ENCODE data around the gene FCRL5.
"Not testable (repeated sequence)": the region's sequence is repeated elsewhere in the genome, so short reads cannot be mapped to it uniquely, and the experiment has no call there.

The FCRL5 gene

GRCh38 chr1:157551694-157552693 is at the start of gene FCRL5:
Gene FCRL5, minus strand, starts transcription at chr1:157552515. Its CDS starts 153 bp downstream, at chr1:157552362.
- no peak for DNase-seq

DNA sequence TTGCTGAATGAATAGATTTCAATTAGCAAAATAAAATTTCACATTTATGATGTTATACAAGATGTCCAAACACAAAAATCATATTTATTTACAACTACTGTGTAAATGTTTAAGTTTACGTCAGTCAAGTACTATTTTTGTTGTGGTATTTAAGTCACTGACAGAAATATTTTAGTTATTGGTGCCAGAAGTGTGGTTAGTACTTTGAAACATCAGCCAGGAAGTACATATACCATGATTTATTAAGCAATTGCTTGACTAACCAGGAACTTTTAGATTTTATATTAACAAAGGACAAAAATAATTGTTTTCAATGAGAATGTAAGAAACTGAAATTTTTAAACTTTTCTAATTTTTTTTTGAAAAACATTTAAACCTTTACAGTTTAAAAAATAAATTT is 47.9 kb upstream of the FCRL5 start:
- no peak for DNase-seq

DNA sequence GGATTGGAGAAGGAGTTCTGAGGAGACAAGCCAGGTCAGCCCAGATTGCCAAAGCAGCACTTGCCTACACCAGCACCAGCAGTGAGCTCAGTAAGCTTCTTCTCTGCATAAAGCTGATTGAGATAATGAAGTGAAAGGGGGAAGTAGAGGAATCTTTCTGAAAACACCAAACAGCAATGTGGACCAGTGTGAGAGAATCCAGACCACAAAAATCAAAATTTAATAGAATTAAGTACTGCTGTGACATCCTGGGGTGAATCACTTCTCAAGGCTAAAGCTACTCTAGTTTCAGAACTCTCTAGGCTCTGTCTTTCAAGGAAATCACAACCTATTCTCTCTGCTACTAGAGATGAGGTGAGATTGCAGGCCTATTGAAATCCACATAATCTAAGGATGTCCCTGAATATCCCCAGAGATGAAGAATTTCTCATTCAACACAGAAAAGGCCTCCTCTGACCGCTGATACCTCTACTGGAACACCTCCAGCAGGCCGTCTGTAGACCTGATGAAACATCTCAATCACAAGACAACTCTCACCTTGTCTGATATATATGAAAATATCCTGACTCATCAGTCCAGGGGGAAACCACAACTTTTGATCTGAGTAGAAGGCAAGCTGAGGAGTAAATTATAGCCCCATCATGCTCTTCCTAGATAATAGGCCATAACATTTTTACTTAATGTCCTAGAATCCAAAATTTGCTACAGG is 45.8 kb upstream of the FCRL5 start, which contains the start of gene FCRL4:
FCRL4 (minus strand) TSS at position 127 of the 709 bp plus-strand sequence. CDS start 141 bp downstream, outside the sequence.
- no peak for DNase-seq

- DNase-seq: no peak
Measured at GRCh38 chr1:157596384-157596783, 44.1 kb upstream of the FCRL5 start.

DNA sequence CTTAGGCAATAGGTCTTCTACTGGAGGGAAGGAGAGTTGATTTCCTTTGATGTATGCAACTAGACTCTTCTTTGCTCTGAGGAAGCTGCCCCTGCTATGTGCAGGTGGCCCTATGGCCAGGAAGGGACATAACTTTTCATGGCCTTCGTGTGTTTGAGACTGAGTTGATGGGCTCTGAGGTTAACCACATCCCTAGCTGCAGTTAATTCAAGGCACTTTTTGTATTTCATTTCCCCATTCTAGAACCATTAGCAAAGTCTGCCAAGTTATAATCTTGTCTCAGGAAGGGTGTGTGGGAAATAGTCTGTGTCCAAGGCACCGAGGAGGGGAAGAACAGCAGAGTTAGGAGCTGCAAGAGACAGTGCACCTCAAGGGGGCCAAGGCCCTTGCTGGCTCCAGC is 43.0 kb upstream of the FCRL5 start:
- DNase-seq: no peak

- no peak for DNase-seq
Measured at GRCh38 chr1:157585984-157586383, 33.7 kb upstream of the FCRL5 start.

GRCh38 chr1:157584503-157584902 is 32.2 kb upstream of the FCRL5 start:
- DNase-seq: no peak

DNA sequence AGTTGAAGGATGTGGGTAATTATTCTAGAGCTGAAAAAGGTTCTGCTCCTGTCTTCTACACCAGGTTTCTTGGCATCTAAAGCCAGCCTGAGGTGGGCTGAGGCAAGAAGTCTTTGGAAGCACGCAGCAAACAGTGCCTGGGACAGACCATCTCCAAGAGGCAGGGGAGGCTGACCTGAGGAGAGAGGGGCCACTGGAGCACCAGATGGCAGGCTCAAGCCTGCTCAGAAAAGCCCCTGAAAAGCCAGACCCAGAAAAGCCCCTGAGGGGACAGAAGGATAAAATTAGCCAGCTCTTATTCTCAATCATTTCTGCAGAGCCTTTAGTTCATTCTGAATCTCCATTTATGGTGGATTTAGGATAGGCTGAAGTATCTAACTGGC is 28.5 kb upstream of the FCRL5 start:
- no peak for DNase-seq

DNA sequence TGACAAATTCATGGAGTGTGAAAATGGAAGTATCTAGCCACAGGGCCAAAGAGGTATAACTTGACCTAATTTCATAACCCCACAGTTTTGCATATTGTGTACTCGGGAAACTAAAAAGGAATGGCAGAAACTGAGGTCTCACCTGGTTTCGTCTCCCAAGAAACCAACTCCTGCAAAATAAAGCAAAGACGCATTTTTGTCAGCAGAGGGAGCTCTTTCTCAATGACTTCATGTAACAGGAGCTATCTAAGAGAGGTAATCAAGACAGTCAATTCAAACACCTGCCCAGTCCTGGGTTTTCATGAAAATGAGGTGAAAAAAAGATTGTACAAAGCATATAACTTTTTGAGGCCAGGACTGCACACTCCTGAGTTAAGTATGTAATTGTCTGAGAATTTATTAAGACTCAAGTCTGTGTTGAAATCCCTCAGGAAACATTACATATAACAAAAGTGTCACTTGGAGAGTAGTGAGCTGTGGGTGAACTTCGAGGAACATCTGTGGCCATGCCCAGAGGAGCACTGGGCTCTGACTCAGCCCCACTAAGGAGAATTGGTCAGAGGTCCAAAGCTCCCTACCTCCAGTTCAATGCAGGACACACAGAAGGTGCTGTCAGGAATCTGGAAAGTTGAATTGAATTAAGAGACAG is 28.0 kb upstream of the FCRL5 start:
- peak; percentile 5 for DNase-seq

DNA sequence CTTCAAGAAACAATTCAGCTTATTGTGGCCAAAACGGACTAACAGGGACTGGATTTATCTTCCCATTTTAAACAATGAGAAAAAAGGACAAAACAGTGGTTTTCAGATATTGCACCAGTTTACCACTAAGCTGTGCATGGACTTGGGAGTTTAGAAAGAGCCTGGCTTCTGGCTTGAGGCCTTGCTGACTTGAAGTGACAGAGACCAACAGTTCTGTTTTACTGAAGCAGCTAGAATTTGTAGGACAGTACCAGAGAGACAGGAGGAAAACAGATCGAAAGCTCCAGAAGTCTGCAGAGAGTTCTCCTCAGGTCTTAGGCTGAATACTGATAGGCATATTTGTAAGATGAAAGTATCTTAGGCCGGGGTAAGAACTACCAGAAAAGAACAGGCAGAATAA is 25.1 kb upstream of the FCRL5 start:
- DNase-seq: no peak

DNA sequence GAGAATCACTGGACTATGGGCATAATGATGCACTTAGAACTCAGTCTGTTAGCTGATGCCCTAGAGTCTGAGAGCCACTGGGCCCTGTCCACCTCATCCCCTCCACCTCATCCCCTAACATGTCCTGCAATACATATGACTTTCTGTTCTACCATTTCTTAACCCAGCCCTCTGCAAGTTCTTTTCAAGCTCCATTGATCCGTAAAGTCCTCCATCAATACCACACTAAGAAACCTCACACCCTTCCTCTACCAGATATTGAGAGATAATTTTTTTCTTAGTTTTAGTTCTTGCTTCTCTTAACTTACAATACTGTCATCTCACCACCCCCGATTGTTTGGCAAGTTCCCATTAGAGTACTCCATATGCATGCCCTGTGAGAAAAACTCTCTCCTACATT is 23.4 kb upstream of the FCRL5 start:
- DNase-seq: no peak

DNA sequence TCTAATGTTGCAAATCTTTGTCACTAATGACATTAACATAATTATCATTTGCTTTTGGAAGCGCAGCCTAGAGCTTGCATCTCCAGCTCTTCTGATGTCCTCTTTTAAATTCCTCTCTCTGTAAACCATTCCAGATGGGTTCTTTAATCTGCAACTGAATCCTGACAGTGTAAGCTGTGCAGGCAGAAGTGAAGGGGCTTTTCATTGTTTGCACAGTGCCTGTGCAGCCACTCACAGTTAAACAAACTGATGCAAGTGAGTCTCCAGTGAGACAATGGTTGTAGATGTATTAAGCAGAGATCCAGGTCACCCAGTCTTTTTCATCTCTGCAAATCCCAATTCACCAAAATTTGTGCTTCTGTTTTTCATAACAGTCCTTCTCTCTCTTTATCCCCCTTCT is 22.5 kb upstream of the FCRL5 start:
- DNase-seq: no peak

GRCh38 chr1:157566484-157567300 is 14.4 kb upstream of the FCRL5 start:
- no peak for DNase-seq

GRCh38 chr1:157562515-157562914 is 10.2 kb upstream of the FCRL5 start:
- no peak for DNase-seq

- no peak for DNase-seq
Measured at GRCh38 chr1:157558119-157558518, 5.8 kb upstream of the FCRL5 start.

DNA sequence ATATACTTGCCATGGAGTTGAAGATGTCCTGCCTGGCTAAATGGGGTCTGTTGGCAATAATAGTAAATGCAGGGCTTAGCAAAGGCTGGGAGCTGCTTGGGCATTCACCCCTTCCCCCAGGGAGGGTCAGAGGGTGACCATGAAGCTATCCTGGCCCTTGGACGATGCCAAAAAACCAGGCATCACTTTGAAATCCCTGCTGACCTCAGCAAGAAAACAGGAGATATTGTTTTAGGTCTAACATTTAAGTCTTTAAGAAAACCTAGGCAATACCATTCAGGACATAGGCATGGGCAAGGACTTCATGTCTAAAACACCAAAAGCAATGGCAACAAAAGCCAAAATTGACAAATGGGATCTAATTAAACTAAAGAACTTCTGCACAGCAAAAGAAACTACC is 4.2 kb downstream of the FCRL5 start:
- DNase-seq: not testable (repeated sequence)

- no peak for DNase-seq
Measured at GRCh38 chr1:157542676-157543075, 9.6 kb downstream of the FCRL5 start.

DNA sequence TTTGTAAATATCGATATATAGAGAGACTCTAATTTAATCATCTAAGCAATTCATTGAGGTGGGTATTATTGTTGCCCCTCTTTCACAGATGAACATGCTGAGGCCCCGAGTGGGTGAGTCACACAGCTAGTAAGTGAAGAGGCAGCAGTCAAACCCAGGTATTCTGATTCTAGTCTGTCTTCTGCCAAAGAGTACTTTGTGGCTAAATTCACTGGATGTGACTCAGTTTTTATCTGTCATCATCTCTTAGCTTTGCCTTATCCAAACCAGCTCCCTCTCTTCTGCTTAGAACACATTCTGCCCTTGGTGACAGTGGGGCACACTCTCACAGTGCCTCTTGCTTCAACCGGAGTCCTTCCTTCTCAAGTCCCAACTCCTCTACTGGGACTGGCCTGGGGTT is 11.5 kb downstream of the FCRL5 start:
- no peak for DNase-seq

DNA sequence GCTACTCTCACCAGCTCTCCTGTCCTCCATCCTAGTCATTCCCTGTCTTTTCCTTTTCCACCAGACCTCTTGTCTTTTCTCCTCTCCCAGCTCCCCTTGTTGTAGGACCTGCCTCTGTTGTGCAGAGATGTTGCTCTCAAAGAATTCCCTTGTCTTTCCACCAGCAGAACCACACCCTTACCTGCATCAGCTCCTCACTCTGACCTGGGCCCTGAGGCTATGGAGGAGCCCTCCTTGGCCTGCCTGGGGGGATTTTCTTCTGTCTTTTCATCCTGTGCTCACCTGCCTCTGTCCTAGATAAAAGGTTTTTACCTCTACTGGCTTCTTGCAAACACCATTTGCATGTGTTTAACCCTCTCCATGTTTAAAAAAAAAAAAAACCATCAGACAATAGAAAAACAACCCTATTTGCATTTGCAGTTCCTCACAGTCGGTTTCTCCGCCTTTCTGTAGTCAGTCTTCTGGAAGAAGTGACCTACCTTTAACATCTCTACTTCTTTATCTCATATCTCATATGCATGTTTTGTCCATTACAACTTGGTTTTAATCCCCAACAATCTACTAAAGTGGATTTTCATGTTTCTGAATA is 12.1 kb downstream of the FCRL5 start:
- no peak for DNase-seq

GRCh38 chr1:157539568-157539967 is 12.7 kb downstream of the FCRL5 start:
- DNase-seq: no peak

- DNase-seq: no peak
Measured at GRCh38 chr1:157532569-157532968, 19.7 kb downstream of the FCRL5 start.
